ENCODE results near the gene DDR1. TPM values are rescaled to one million over a fixed set of nuclear protein-coding genes. Genes with fewer than 3 reads are reported as not detected.

Gene DDR1
- total RNA-seq, 2 experiments from 2014 or later: 6.5 to 6.6 TPM

- peaks cover 26% of the 10 kb centered on the region for H3K4me1 Mint-ChIP-seq (ENCODE audit: low read depth)
- peak overlapping the region; percentile 82 for H3K4me3 ChIP-seq (ENCODE audit: low read length)
- ATAC-seq (ENCODE audit: poor library complexity): no peak
- ChIA-PET POLR2A (interaction anchor here (1.0 to 1.9 kb wide), 7 partner anchors 12 to 587 kb away, joined by 3 to 11 read pairs (median 6); partner anchors contain the start of gene DDR1), CTCF (interaction anchor here (0.9 to 2.9 kb wide), 5 partner anchors 46 to 241 kb away, joined by 3 to 13 read pairs (median 4); partner anchors contain the start of gene DHX16)
- H3K27ac ChIP-seq (ENCODE audit: low read depth in 1 of 2, low read length in 2 of 2): peak overlapping the region in 1 of 2 donors; percentile 44
- peaks cover 41% of the 10 kb centered on the region for H3K36me3 ChIP-seq (ENCODE audit: insufficient read depth, low read length)
- peak overlapping the region; percentile 59 for H3K27ac Mint-ChIP-seq
- H3K27me3 Mint-ChIP-seq: no peaks in the 10 kb centered on the region
- no peak for DNase-seq
- no peaks in the 10 kb centered on the region for H3K9me3 ChIP-seq (ENCODE audit: control insufficient read depth in 1 of 2, insufficient read depth in 1 of 2, low read length in 2 of 2)
- intact Hi-C loops (cut with DNase I, micrococcal nuclease): loop anchor here in 1 of 2 experiments (2.0 to 10.0 kb wide), 2 partner anchors 173 to 589 kb away; partner anchors contain the start of gene TRIM39
- H3K4me1 ChIP-seq (ENCODE audit: insufficient read depth, low read length): peaks cover 23% of the 10 kb centered on the region
- H3K4me3 Mint-ChIP-seq: peak overlapping the region; percentile 96
- no peaks in the 10 kb centered on the region for H3K9me3 Mint-ChIP-seq
- no peaks in the 10 kb centered on the region for H3K27me3 ChIP-seq (ENCODE audit: control insufficient read depth in 1 of 2, insufficient read depth in 2 of 2, low read length in 2 of 2)
- peaks cover 64% of the 10 kb centered on the region for H3K36me3 Mint-ChIP-seq (ENCODE audit: low read depth)
- TF ChIP-seq CTCF (IDR thresholded peaks at IDR 0.05): no peak
Observed at GRCh38 chr6:30913721-30914075, 29.4 kb downstream of the DDR1 start.

GRCh38 chr6:30914076-30914853 lies 29.9 kb downstream of the DDR1 start, which contains the start of gene VARS2:
TSS of gene VARS2 (plus strand) at chr6:30914238. CDS start at chr6:30914837, 599 bp downstream.
- H3K4me1 ChIP-seq (ENCODE audit: insufficient read depth, low read length): peaks cover 19% of the 10 kb centered on the region
- Mint-ChIP-seq H3K4me3 (peak within 1 kb of the TSS; percentile 96), H3K27ac (peak within 1 kb of the TSS; percentile 87), H3K27me3 (no peaks in the 10 kb centered on the region), H3K36me3 (ENCODE audit: low read depth) (peaks cover 67% of the 10 kb centered on the region), H3K9me3 (no peaks in the 10 kb centered on the region), H3K4me1 (ENCODE audit: low read depth) (peaks cover 21% of the 10 kb centered on the region)
- ChIA-PET POLR2A (interaction anchor here (0.6 to 1.9 kb wide), 8 partner anchors 11 to 588 kb away, joined by 3 to 11 read pairs (median 4); partner anchors contain the start of gene DDR1), CTCF (interaction anchor here (0.6 to 2.9 kb wide), 7 partner anchors 47 to 242 kb away, joined by 3 to 13 read pairs (median 4); partner anchors contain the start of gene DHX16)
- H3K9me3 ChIP-seq (ENCODE audit: control insufficient read depth in 1 of 2, insufficient read depth in 1 of 2, low read length in 2 of 2): no peaks in the 10 kb centered on the region
- H3K4me3 ChIP-seq (ENCODE audit: low read length): peak within 1 kb of the TSS; percentile 82
- H3K27me3 ChIP-seq (ENCODE audit: control insufficient read depth in 1 of 2, insufficient read depth in 2 of 2, low read length in 2 of 2): no peaks in the 10 kb centered on the region
- DNase-seq: peak; percentile 69 to 94 (median 80)
- peaks cover 45% of the 10 kb centered on the region for H3K36me3 ChIP-seq (ENCODE audit: insufficient read depth, low read length)
- intact Hi-C loops (cut with DNase I, micrococcal nuclease): loop anchor here in 1 of 2 experiments (2.0 to 10.0 kb wide), 2 partner anchors 173 to 589 kb away; partner anchors contain the start of gene TRIM39
- ATAC-seq (ENCODE audit: poor library complexity): peak; percentile 96
- no peak for TF ChIP-seq CTCF (IDR thresholded peaks at IDR 0.05)
- H3K27ac ChIP-seq (ENCODE audit: low read depth in 1 of 2, low read length in 2 of 2): peak within 1 kb of the TSS; percentile 45 to 53

- DNase-seq: no peak
Observed at GRCh38 chr6:30914854-30915590, 30.7 kb downstream of the DDR1 start.

More at GRCh38 chr6:30914854-30915590, 30.7 kb downstream of the DDR1 start:
- peaks cover 19% of the 10 kb centered on the region for H3K4me1 ChIP-seq (ENCODE audit: insufficient read depth, low read length)
- H3K27ac ChIP-seq (ENCODE audit: low read depth in 1 of 2, low read length in 2 of 2): peak overlapping the region; percentile 45 to 53
- Mint-ChIP-seq H3K4me3 (peak overlapping the region; percentile 96), H3K27ac (peak overlapping the region; percentile 87), H3K9me3 (no peaks in the 10 kb centered on the region), H3K27me3 (no peaks in the 10 kb centered on the region), H3K4me1 (ENCODE audit: low read depth) (peaks cover 21% of the 10 kb centered on the region), H3K36me3 (ENCODE audit: low read depth) (peaks cover 75% of the 10 kb centered on the region)
- ATAC-seq (ENCODE audit: poor library complexity): no peak
- no peak for TF ChIP-seq CTCF (IDR thresholded peaks at IDR 0.05)
- peaks cover 48% of the 10 kb centered on the region for H3K36me3 ChIP-seq (ENCODE audit: insufficient read depth, low read length)
- H3K27me3 ChIP-seq (ENCODE audit: control insufficient read depth in 1 of 2, insufficient read depth in 2 of 2, low read length in 2 of 2): no peaks in the 10 kb centered on the region
- ChIA-PET CTCF (interaction anchor here (1.0 to 2.9 kb wide), 5 partner anchors 87 to 172 kb away, joined by 3 to 13 read pairs (median 4); no protein-coding TSS in a partner anchor), POLR2A (interaction anchor here (0.6 to 1.9 kb wide), 6 partner anchors 86 to 696 kb away, joined by 3 to 11 read pairs (median 4); no protein-coding TSS in a partner anchor)
- intact Hi-C loops (cut with DNase I, micrococcal nuclease): loop anchor here (1.0 to 10.0 kb wide), 4 partner anchors 154 to 590 kb away; partner anchors contain the start of gene TRIM39 (in 1 of the 2)
- H3K9me3 ChIP-seq (ENCODE audit: control insufficient read depth in 1 of 2, insufficient read depth in 1 of 2, low read length in 2 of 2): no peaks in the 10 kb centered on the region
- H3K4me3 ChIP-seq (ENCODE audit: low read length): peak overlapping the region; percentile 82
